Measurements from ENCODE around the gene NOX3.

DNA sequence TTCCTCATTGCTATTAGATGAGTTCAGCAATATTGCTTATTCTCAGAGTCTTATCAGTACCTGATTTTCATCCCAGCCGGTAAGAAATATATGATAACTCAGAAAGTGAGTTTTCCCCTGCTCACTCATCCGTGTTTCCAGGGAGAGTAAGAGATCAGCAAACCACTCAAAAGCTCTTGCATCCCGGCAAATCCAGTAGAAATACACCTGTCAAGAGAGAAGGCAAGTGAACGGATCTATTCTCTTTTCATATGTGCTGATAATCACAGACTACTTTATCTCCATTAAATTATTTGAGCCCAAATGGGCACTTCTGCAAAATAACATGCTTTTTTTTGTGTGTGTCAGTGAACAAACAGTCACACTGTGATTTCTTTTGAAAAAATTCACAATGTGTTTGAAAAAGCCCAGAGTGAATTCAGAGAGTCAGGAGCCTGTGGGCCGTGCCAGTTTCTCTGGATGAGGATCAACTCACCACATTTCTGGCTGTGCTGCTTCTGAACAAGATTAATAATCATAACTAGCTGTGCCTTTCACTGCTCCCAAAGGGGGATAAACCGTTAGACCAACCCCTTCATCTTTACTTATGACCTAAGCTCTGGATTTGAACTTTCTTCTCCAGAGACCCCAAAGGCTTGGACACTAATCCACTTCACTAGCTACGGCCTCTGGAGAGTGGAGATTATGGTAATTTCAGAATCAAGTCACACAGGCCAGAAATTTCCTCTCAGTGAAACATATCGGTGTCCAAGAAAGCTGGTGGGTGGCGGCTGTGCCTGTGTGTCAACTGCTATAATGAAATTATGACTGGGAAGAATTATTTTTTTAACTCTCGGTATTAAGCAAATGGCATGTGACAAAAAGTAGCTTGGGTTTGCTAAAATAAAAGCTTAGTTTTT, 44.2 kb downstream of the NOX3 start:
- TF ChIP-seq, protein P1, sequence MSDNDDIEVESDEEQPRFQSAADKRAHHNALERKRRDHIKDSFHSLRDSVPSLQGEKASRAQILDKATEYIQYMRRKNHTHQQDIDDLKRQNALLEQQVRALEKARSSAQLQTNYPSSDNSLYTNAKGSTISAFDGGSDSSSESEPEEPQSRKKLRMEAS (IDR thresholded peaks at IDR 0.05; ENCODE audit: low read depth, low read length), result no peak
- no peak for TF ChIP-seq TAF1 (IDR thresholded peaks at IDR 0.05; ENCODE audit: borderline replicate concordance, low read depth, low read length)
- TF ChIP-seq, protein P2, sequence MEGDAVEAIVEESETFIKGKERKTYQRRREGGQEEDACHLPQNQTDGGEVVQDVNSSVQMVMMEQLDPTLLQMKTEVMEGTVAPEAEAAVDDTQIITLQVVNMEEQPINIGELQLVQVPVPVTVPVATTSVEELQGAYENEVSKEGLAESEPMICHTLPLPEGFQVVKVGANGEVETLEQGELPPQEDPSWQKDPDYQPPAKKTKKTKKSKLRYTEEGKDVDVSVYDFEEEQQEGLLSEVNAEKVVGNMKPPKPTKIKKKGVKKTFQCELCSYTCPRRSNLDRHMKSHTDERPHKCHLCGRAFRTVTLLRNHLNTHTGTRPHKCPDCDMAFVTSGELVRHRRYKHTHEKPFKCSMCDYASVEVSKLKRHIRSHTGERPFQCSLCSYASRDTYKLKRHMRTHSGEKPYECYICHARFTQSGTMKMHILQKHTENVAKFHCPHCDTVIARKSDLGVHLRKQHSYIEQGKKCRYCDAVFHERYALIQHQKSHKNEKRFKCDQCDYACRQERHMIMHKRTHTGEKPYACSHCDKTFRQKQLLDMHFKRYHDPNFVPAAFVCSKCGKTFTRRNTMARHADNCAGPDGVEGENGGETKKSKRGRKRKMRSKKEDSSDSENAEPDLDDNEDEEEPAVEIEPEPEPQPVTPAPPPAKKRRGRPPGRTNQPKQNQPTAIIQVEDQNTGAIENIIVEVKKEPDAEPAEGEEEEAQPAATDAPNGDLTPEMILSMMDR (IDR thresholded peaks at IDR 0.05 in 2 of 3, conservative IDR thresholded peaks at IDR 0.05 in 1 of 3; ENCODE audit: control insufficient read depth in 2 of 3, extremely low read depth in 1 of 3, insufficient read depth in 1 of 3, low read depth in 3 of 3, low read length in 3 of 3), result no peak
- TF ChIP-seq, protein P3, sequence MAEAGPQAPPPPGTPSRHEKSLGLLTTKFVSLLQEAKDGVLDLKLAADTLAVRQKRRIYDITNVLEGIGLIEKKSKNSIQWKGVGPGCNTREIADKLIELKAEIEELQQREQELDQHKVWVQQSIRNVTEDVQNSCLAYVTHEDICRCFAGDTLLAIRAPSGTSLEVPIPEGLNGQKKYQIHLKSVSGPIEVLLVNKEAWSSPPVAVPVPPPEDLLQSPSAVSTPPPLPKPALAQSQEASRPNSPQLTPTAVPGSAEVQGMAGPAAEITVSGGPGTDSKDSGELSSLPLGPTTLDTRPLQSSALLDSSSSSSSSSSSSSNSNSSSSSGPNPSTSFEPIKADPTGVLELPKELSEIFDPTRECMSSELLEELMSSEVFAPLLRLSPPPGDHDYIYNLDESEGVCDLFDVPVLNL (IDR thresholded peaks at IDR 0.05; ENCODE audit: low read depth, low read length), result no peak
- TF ChIP-seq TARDBP (IDR thresholded peaks at IDR 0.05; ENCODE audit: borderline replicate concordance), result no peak
- TF ChIP-seq CREM (IDR thresholded peaks at IDR 0.05; ENCODE audit: low read depth), result no peak
